GM18526 (cell line): ENCODE data around the gene RAB11FIP4.

Experiments
- POLR2A ChIP-seq: IDR thresholded peaks from 3 replicates; pipeline ENCODE4 v1.6.1; 2011; ENCODE audit not compliant: insufficient read length; ENCODE audit errors: extremely low read depth

RAB11FIP4 gene

GRCh38 chr17:31397256-31397939, 5.9 kb downstream of the RAB11FIP4 start:
- TF ChIP-seq POLR2A = no peak

GRCh38 chr17:31398381-31399311, 7.2 kb downstream of the RAB11FIP4 start:
- no peak for TF ChIP-seq POLR2A

DNA sequence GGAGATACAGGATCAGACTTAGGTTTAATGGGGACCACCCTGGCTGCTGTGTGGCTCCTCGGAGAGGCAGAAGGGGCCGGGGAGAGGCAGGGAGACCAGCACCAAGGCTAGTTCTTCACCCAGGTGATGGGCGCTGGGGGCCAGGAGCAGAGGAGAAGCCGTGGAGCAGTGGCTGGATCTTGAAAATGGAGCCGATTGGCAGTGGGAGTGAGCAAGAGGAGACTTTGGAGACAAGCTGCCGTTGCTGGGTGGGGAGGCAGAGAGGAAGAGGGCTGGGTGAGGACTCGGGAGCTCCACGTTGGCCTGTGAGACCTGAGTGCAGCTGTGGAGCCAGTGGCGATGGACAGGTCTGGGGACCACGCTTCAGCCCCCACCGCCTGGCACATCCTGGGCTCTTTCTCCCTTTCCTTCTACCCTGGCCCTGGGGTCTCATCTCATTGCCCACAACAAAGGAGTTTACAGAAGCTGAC, 9.0 kb downstream of the RAB11FIP4 start:
- TF ChIP-seq POLR2A = no peak

- no peak for TF ChIP-seq POLR2A
Measured at GRCh38 chr17:31401456-31402254, 10.2 kb downstream of the RAB11FIP4 start.

- TF ChIP-seq POLR2A = no peak
Measured at GRCh38 chr17:31404028-31404949, 12.8 kb downstream of the RAB11FIP4 start.

- TF ChIP-seq POLR2A = no peak
Measured at GRCh38 chr17:31405890-31406371, 14.5 kb downstream of the RAB11FIP4 start.

DNA sequence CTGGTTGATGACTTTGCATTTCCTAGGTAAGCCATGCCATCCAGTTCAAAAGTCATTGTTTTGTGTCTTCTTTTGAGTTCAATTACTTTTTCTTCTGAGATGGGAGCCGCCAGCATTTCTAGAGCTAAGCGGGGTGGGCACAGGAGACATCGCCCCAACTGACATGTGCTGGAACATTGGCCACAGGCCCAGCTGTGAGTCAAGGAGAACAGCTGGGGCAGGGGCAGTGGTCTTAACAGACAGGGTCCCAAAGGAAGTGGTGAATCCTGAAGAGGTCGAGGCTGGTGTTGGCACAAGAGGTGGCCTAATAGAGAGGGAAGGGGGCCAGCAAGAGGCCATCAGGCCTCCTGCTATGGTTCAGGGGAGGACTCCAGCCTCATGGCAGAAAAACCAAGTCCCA, 17.1 kb downstream of the RAB11FIP4 start:
- TF ChIP-seq POLR2A = no peak

DNA sequence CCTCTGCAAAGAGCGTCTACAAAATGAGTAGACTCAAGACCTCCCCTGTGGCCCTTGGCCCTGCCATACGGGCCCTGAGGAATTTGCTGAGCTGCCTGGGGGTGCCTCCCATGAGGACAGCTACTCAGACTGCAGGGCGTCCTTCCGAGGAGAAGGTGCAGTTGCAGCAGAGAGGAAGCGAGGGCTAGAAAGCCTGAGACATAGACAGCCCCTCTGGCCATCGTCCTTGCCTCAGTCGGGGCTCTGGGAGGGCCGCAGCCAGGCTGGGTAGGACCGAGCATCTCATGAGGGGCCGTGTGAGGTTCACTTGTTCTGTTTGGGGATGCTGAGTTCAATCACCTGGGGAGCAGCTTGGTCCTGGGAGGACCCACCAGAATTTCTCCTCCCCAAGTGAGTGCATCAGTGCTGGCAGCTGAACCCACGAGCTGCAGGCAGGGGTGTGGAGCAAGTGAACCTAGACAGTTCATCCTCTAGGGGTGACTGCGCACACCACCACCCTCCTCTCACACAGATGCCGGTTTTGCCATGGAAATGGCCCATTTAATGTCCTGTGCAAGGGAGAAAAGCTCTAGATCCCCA, 20.3 kb downstream of the RAB11FIP4 start:
- TF ChIP-seq POLR2A = no peak

- TF ChIP-seq POLR2A = no peak
Measured at GRCh38 chr17:31412511-31412910, 21.0 kb downstream of the RAB11FIP4 start.

GRCh38 chr17:31413081-31413799, 21.8 kb downstream of the RAB11FIP4 start:
- TF ChIP-seq POLR2A = no peak

- TF ChIP-seq POLR2A = no peak
Measured at GRCh38 chr17:31413874-31414549, 22.5 kb downstream of the RAB11FIP4 start.

GRCh38 chr17:31414550-31414918, 23.1 kb downstream of the RAB11FIP4 start:
- no peak for TF ChIP-seq POLR2A

- no peak for TF ChIP-seq POLR2A
Measured at GRCh38 chr17:31415004-31415454, 23.6 kb downstream of the RAB11FIP4 start.
